GM12878 (cell line): ENCODE data around the gene USP12. TPM values are rescaled to one million over a fixed set of nuclear protein-coding genes. Genes with fewer than 3 reads are reported as not detected.
"Not testable (repeated sequence)": the region's sequence is repeated elsewhere in the genome, so short reads cannot be mapped to it uniquely, and the experiment has no call there.

Experiments
- ATAC-seq: fragments of 200-7000 bp; cut with Tn5 transposase; 3 replicates; pipeline ENCODE4 v1.9.1; 2020; ENCODE audit warnings: mild to moderate bottlenecking, moderate library complexity
- BruUV-seq: library from RNA; stranded (reverse); fragments of 400-500 nt; replicated peaks from 2 replicates; lab custom pipeline; 2021; lab: Mats Ljungman, UMichigan
- CTCF ChIA-PET: fragments of 300-600 bp; sonication (Branson Sonifier 250); formaldehyde crosslinking; extraction: SDS; loops from one replicate; lab custom pipeline; 2021; ENCODE audit warnings: inconsistent platforms; lab: Yijun Ruan, JAX
- POLR2A ChIA-PET: fragments of 350-600 bp; formaldehyde crosslinking; extraction: SDS; loops from one replicate; lab custom pipeline; 2021; ENCODE audit warnings: inconsistent platforms; lab: Charles Lee
- RAD21 ChIA-PET: fragments of 300-600 bp; sonication (Branson Sonifier 250); formaldehyde crosslinking; loops from one replicate; lab custom pipeline; 2023; ENCODE audit warnings: antibody characterized with exemption; ENCODE audit not compliant: unreplicated experiment; lab: Charles Lee
- SMC1A ChIA-PET: fragments of 300-600 bp; sonication (Branson Sonifier 250); formaldehyde crosslinking; loops from one replicate; lab custom pipeline; 2023; ENCODE audit not compliant: unreplicated experiment, uncharacterized antibody; lab: Charles Lee
- DNase-seq: peaks from one replicate; pipeline ENCODE4 v3.0.0-alpha.2; 2011; ENCODE audit warnings: low read depth, low spot score
- FAIRE-seq: peaks from 3 replicates; lab custom pipeline; 2011; peaks lifted over from hg19 to GRCh38; lab: Jason Lieb, UNC
- H2AFZ ChIP-seq: 2 replicates; pipeline ENCODE4 v1.6.0; 2011; ENCODE audit warnings: low read depth, low read length, control low read depth; ENCODE audit not compliant: control insufficient read depth
- H3K27ac ChIP-seq: 2 replicates; pipeline ENCODE4 v1.5.1; 2011; ENCODE audit warnings: control low read depth; ENCODE audit not compliant: control insufficient read depth, insufficient read depth
- H3K27me3 ChIP-seq, 2 experiments: replicated peaks in 1 of 2; 2 replicates each; pipeline versions ENCODE4 v1.6.0 to v1.6.1; 2011; ENCODE audit warnings: low read length in 1 of 2; ENCODE audit not compliant: control insufficient read depth in 2 of 2, insufficient read depth in 2 of 2
- H3K36me3 ChIP-seq, 2 experiments: 2 replicates each; pipeline ENCODE4 v1.5.1; 2011; ENCODE audit warnings: low read length in 1 of 2; ENCODE audit not compliant: control insufficient read depth in 2 of 2, insufficient read depth in 2 of 2
- H3K4me1 ChIP-seq: 2 replicates; pipeline ENCODE4 v1.6.1; 2011; ENCODE audit warnings: mild to moderate bottlenecking, low read length, moderate library complexity, mixed read lengths; ENCODE audit not compliant: control insufficient read depth, insufficient read depth
- H3K4me2 ChIP-seq: 2 replicates; pipeline ENCODE4 v1.6.0; 2011; ENCODE audit warnings: control low read depth; ENCODE audit not compliant: control insufficient read depth, insufficient read depth
- H3K4me3 ChIP-seq: fragments of 200-600 bp; sonication (generic); 2 replicates; pipeline ENCODE4 v1.5.1; 2016
- H3K79me2 ChIP-seq: 2 replicates; pipeline ENCODE4 v1.6.0; 2011; ENCODE audit warnings: low read length; ENCODE audit not compliant: control insufficient read depth, insufficient read depth
- H3K9ac ChIP-seq: 2 replicates; pipeline ENCODE4 v1.8.0; 2011; ENCODE audit warnings: low read length, control low read depth, mixed read lengths; ENCODE audit not compliant: control insufficient read depth, insufficient read depth
- H3K9me3 ChIP-seq: replicated peaks from 3 replicates; pipeline ENCODE4 v1.5.1; 2011; ENCODE audit warnings: mild to moderate bottlenecking, low read length; ENCODE audit not compliant: control insufficient read depth, insufficient read depth
- H4K20me1 ChIP-seq: 2 replicates; pipeline ENCODE4 v1.6.0; 2011; ENCODE audit not compliant: control insufficient read depth, insufficient read depth
- PAX8 ChIP-seq: fragments of 450-650 bp; IDR thresholded peaks from 2 replicates; pipeline ENCODE4 v1.6.1; 2017; ENCODE audit warnings: mild to moderate bottlenecking, moderate library complexity
- WGBS: methylation state at CpG from one replicate; pipeline ENCODE4 v1.1.6; 2016; ENCODE audit warnings: low lambda C conversion rate; ENCODE audit not compliant: insufficient replicate concordance, insufficient coverage; ENCODE audit errors: missing lambda C conversion rate; 5-methylcytosine and 5-hydroxymethylcytosine counted together
- in situ Hi-C: fragments of 300-500 bp; cut with MboI; formaldehyde crosslinking; loops from 9 replicates; pipeline ENCODE4 v1.14.3; 2018; ENCODE audit warnings: mixed read lengths
- intact Hi-C: fragments of 100-400 bp; cut with micrococcal nuclease; formaldehyde crosslinking; loops from one replicate; pipeline ENCODE4 v1.14.2; 2022; ENCODE audit not compliant: unreplicated experiment
- polyA plus RNA-seq, 11 experiments: library from polyadenylated mRNA; depleted of rRNA in 4 of 11; unstranded in 6 of 11; stranded (reverse) in 5 of 11; fragments of >200 nt; fragmentation: Nextera tagmentation in 4 of 11; fragmentation: Illumina TruSeq in 1 of 11; extraction: Ambion mirVana in 4 of 11; extraction: Trizol in 1 of 11; gene quantifications; 1 replicate in 1 of 11; 2 replicates in 10 of 11; pipeline versions ENCODE4 v1.2.1 to v1.2.3, GENCODE V29; 2011 to 2016; ENCODE audit warnings: inconsistent platforms in 2 of 11, missing spikeins in 2 of 11, low read depth in 1 of 11
- total RNA-seq, 4 experiments: library from RNA; depleted of rRNA in 3 of 4; stranded (reverse); fragments of >200 nt in 3 of 4; fragmentation: Illumina TruSeq in 1 of 4; extraction: Trizol in 1 of 4; gene quantifications; 2 replicates each; pipeline versions ENCODE4 v1.2.1 to v1.2.3, GENCODE V29; 2013 to 2021

The USP12 gene
- total and polyA plus RNA-seq, 10 of the 15 experiments (the other 5 are each of a cell fraction or from before 2014, with no cell fraction given), result 3.5 to 32.2 (median 24.6) TPM

DNA sequence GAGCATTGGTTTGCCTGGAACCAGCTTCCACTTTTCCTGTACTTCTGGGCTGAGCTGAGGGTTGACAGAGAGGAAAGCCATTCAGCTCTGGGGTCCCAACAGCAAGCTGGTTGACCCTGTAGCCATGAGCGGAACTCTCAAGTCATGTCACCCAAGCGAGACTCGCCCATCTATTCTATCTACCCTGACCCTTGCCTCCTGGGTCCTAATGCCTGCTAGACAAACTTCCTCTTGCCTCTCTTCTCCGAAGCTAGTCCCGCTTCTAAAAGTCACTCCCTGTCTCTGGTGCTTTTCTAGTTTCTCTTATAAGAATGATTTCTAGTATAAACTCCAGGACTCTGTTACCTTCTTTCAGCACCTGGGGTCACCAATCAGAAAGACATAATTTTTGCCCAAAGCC is 41.8 kb upstream of the USP12 start:
- BruUV-seq, DNase-seq, H3K79me2 ChIP-seq, H3K27me3 ChIP-seq, in situ Hi-C loops, ATAC-seq, intact Hi-C loops, H3K9ac ChIP-seq, POLR2A ChIA-PET, H3K27ac ChIP-seq, H2AFZ ChIP-seq, FAIRE-seq, H3K9me3 ChIP-seq, RAD21 ChIA-PET, CTCF ChIA-PET, H3K4me1 ChIP-seq, H4K20me1 ChIP-seq, H3K36me3 ChIP-seq, H3K4me2 ChIP-seq, H3K4me3 ChIP-seq, SMC1A ChIA-PET: not testable (repeated sequence)
- 33% methylated on average over 5 of the region's 5 CpGs for WGBS

DNA sequence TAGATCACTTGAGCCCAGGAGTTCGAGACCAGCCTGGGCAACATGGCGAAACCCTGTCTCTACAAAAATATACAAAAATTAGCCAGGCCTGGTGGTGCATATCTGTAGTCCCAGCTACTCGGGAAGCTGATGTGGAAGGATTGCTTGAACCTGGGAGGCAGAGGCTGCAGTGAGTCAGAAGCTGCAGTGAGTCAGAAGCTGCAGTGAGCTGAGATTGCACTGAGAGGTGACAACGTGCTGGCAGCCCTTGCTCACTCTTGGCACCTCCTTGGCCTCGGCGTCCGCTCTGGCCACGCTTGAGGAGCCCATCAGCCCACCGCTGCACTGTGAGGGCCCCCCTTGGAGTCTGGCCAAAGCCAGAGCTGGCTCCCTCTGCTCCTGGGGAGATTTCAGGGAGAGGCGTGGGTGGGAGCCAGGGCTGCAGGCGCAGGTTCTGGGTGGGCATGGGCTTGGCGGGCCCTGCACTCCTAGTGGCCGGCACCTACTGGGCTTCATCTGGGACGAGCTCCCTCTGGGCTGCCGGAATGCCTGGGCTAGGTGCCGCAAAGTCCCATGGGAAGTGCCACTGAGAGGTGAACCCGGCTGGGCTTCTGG is 40.3 kb upstream of the USP12 start:
- H3K36me3 ChIP-seq, result no peaks in the 10 kb centered on the region
- no peak overlapping the region for H3K27ac ChIP-seq
- no peaks in the 10 kb centered on the region for H3K79me2 ChIP-seq
- no peak for TF ChIP-seq PAX8
- H2AFZ ChIP-seq, result no peak overlapping the region
- ChIA-PET POLR2A (no interaction called here), RAD21 (no interaction called here), SMC1A (interaction anchor here (0.6 to 1.6 kb wide), 3 partner anchors 10 to 127 kb away, joined by 3 read pairs; no protein-coding TSS in a partner anchor), CTCF (interaction anchor here (0.9 to 1.1 kb wide), 2 partner anchors 59 to 150 kb away, joined by 3 to 4 read pairs; partner anchors contain the start of gene RASL11A)
- no TSS peak for BruUV-seq
- no peaks in the 10 kb centered on the region; the same call in 2 of the 3 replicates for H3K9me3 ChIP-seq
- H3K27me3 ChIP-seq, result no peaks in the 10 kb centered on the region
- WGBS, result 90% methylated on average over 17 of the region's 17 CpGs
- DNase-seq (no peak), FAIRE-seq (no peak), ATAC-seq (no peak)
- no peak overlapping the region for H3K4me3 ChIP-seq
- H3K9ac ChIP-seq, result no peak overlapping the region
- H3K4me1 ChIP-seq, result no peaks in the 10 kb centered on the region
- in situ Hi-C loops, result no loop called here
- no peak overlapping the region for H3K4me2 ChIP-seq
- no peaks in the 10 kb centered on the region for H4K20me1 ChIP-seq
- intact Hi-C loops, result no loop called here
